HG03060 (cell line): ENCODE data around the gene SUPT16H.
"Not testable (repeated sequence)": the region's sequence is repeated elsewhere in the genome, so short reads cannot be mapped to it uniquely, and the experiment has no call there.

Experiments
- ATAC-seq: cut with Tn5 transposase; IDR thresholded peaks from one replicate; pipeline ENCODE4 v1.9.1; 2021; ENCODE audit warnings: low read depth, moderate number of reproducible peaks; ENCODE audit not compliant: unreplicated experiment

SUPT16H gene

DNA sequence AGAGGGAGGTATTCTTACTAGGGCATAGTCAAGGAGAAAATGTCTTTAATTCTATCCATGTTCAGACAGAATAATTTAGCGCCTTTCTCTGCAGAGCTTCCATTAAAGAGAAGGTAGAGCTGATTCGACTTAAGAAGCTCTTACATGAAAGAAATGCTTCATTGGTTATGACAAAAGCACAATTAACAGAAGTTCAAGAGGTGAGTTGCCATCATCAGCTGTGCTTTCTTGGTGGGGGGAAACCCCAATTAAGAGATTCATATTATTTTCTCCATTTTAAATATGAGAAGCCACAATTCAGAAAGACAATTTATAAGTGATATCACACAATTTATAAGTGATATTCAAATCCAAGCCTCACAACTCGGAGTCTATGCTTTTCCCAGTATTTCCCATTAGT, 76.2 kb downstream of the SUPT16H start:
- no peak for ATAC-seq

DNA sequence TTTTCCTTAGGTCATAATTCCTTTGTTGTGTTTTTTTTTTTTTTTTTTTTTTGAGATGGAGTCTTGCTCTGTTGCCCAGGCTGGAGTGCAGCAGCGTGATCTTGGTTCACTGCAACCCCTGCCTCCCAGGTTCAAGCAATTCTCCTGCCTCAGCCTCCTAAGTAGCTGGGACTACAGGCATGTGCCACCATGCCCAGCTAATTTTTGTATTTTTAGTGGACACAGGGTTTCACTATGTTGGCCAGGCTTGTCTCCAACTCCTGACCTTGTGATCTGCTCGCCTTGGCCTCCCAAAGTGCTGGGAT, 81.0 kb downstream of the SUPT16H start:
- ATAC-seq: not testable (repeated sequence)

DNA sequence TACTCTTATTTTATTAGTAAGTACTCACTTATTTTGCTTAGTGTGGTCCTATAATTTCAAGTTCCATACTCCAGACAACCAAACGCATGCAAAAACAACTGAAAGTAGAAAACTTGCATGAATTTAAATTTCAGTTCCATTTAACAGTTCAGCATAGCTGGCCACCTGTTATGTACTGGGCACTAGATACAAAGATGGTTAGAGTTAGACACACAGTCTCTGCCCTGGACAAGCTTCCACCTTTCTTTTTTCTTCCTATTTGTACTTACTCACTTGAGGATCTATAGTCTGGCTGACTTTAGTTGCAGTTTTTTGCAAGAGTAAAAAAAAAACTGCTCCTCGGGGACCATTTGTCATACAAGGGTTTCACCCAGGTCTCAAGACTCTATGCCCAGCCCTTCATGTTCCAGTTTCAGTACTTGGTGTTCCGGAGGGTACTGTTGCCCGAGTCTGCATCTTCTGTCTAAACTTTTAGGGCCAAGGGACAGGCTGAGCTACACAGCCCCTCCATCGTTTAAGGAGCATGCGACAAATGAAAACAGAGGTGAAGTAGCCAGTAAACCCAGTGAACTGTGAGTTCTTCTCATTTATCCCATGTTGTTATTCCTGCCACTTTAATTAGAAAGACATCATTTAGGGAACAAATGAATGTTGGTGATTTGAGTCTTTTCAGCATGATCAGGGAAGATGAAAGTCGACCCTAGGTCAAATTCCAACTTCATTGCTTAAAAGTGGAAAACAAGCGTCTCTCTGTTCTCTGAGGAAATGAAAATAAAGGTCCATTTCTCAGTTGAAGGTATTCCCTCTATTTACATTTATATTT, 81.6 kb downstream of the SUPT16H start:
- no peak for ATAC-seq
